ENCODE results near the gene WWOX. TPM values are rescaled to one million over a fixed set of nuclear protein-coding genes. Genes with fewer than 3 reads are reported as not detected.

WWOX gene
- total and polyA plus RNA-seq, 2 of the 8 experiments (the other 6 are each of a cell fraction or from before 2014, with no cell fraction given): 5.4 to 16.7 TPM

DNA sequence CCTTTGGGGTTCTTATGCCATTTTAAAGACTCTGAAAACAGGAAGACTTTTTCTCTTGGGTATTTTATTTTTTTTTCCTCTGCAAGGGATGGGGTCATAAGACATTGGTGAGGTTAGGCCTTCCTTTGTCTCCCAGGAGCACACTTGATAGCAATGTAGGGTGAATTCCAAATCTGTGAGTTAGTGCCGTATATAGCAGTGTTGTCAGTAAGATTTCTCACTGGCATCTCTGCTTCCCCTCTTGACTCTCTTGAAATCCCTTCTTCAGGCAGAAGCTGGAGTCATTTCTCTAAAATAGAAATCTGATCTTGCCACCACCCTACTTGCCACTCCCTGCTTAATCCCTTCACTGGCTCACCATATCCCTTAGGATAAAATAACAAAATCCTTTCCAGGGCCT, 529.7 kb downstream of the WWOX start:
- Histone ChIP-seq H2AFZ (ENCODE audit: low read length) (no peak overlapping the region), H3K23ac (ENCODE audit: insufficient read length) (no peak overlapping the region), H3K36me3 (ENCODE audit: control insufficient read depth in 2 of 4, insufficient read depth in 4 of 4, low read length in 3 of 4) (no peaks in the 10 kb centered on the region), H2BK12ac (ENCODE audit: low read depth, low read length) (no peak overlapping the region), H2BK120ac (replicated peaks; ENCODE audit: low read depth, low read length) (no peak overlapping the region), H3K4me3 (ENCODE audit: extremely low read depth in 1 of 4, insufficient read depth in 2 of 4, low read depth in 3 of 4, low read length in 4 of 4) (no peak overlapping the region), H4K8ac (ENCODE audit: extremely low read depth, insufficient read depth, low read length) (no peak overlapping the region), H3K79me2 (ENCODE audit: control insufficient read depth in 1 of 2, insufficient read depth in 2 of 2, low read length in 2 of 2) (no peaks in the 10 kb centered on the region), H2BK5ac (ENCODE audit: low read depth, low read length) (no peak overlapping the region), H3K4ac (replicated peaks; ENCODE audit: insufficient read length, low read depth, low read length) (no peak overlapping the region), H3K9me3 (ENCODE audit: insufficient read depth in 2 of 2, low read depth in 1 of 2, low read length in 1 of 2) (peaks cover 14 to 16% of the 10 kb centered on the region in 2 experiments), H3K27me3 (replicated peaks in 1 of 4; ENCODE audit: control insufficient read depth in 3 of 4, extremely low read depth in 1 of 4, insufficient read depth in 3 of 4, low read length in 3 of 4) (no peaks in the 10 kb centered on the region), H3K23me2 (ENCODE audit: low read depth, low read length) (no peaks in the 10 kb centered on the region), H2BK15ac (ENCODE audit: low read length) (no peak overlapping the region), H4K5ac (ENCODE audit: insufficient read length, low read depth, low read length) (no peak overlapping the region), H3K4me2 (ENCODE audit: insufficient read depth in 1 of 2, low read depth in 2 of 2, low read length in 2 of 2) (no peak overlapping the region), H3K27ac (ENCODE audit: low read depth, low read length) (no peak overlapping the region), H3K9ac (replicated peaks in 1 of 4; ENCODE audit: extremely low read depth in 1 of 4, low read depth in 3 of 4, low read length in 3 of 4) (no peak overlapping the region), H4K91ac (replicated peaks; ENCODE audit: insufficient read length, low read length) (no peak overlapping the region), H3K79me1 (ENCODE audit: low read depth, low read length) (no peaks in the 10 kb centered on the region), H3K14ac (ENCODE audit: insufficient read length) (no peak overlapping the region), H4K20me1 (replicated peaks in 1 of 2; ENCODE audit: control insufficient read depth in 1 of 2, insufficient read depth in 2 of 2, low read length in 2 of 2) (no peaks in the 10 kb centered on the region), H3K56ac (replicated peaks; ENCODE audit: insufficient read length, low read depth, low read length) (no peak overlapping the region), H3K18ac (ENCODE audit: extremely low read depth, low read length) (no peak overlapping the region), H2AK5ac (ENCODE audit: low read depth, low read length) (no peak overlapping the region), H2BK20ac (ENCODE audit: low read length) (no peak overlapping the region), H3K4me1 (replicated peaks in 1 of 4; ENCODE audit: control insufficient read depth in 3 of 4, insufficient read depth in 4 of 4, low read length in 3 of 4) (no peaks in the 10 kb centered on the region)
- 0% methylated on average over 1 of the region's 1 CpG; no CpG with 5 or more reads in 1 of the 2 experiments for WGBS, 2 experiments (ENCODE audit: extremely low coverage in 1 of 2, insufficient coverage in 1 of 2, insufficient read length in 1 of 2, insufficient replicate concordance in 2 of 2, low coverage in 1 of 2, low lambda C conversion rate in 2 of 2, missing lambda C conversion rate in 1 of 2)
- ChIA-PET POLR2A (ENCODE audit: partially characterized antibody) (no interaction called here), CTCF (ENCODE audit: partially characterized antibody) (no interaction called here)
- no peak for DNase-seq (ENCODE audit: low read depth in 1 of 2, low spot score in 2 of 2)
- FAIRE-seq: no peak
- TF ChIP-seq EGR1 (IDR thresholded peaks at IDR 0.05; ENCODE audit: borderline replicate concordance, low read depth, low read length): no peak
- no peak for TF ChIP-seq CEBPB (IDR thresholded peaks at IDR 0.05; ENCODE audit: low read depth, low read length)
- no peak for TF ChIP-seq SUZ12 (IDR thresholded peaks at IDR 0.05; ENCODE audit: low read length)
- no peak for TF ChIP-seq MAFK (IDR thresholded peaks at IDR 0.05; ENCODE audit: low read depth, low read length)
- no peak for TF ChIP-seq CBX8 (IDR thresholded peaks at IDR 0.05; ENCODE audit: borderline replicate concordance, low read depth, low read length)
- TF ChIP-seq EZH2 (IDR thresholded peaks at IDR 0.05; ENCODE audit: low read depth, low read length, severe bottlenecking): no peak
- no peak for TF ChIP-seq KDM5A (IDR thresholded peaks at IDR 0.05; ENCODE audit: low read length)
- no peak for TF ChIP-seq POLR2A (IDR thresholded peaks at IDR 0.05; ENCODE audit: control extremely low read depth in 1 of 2, low read depth in 2 of 2, low read length in 2 of 2)
- TF ChIP-seq CHD1 (IDR thresholded peaks at IDR 0.05; ENCODE audit: low read depth, low read length): no peak
- TF ChIP-seq CREB1 (IDR thresholded peaks at IDR 0.05): no peak
- no peak for TF ChIP-seq TCF12 (IDR thresholded peaks at IDR 0.05; ENCODE audit: low read depth, low read length)
- TF ChIP-seq SAP30 (IDR thresholded peaks at IDR 0.05; ENCODE audit: insufficient read depth, insufficient replicate concordance, low read length): no peak
- no peak for TF ChIP-seq RBBP5 (IDR thresholded peaks at IDR 0.05; ENCODE audit: borderline replicate concordance, low read depth, low read length)
- TF ChIP-seq, protein P1, sequence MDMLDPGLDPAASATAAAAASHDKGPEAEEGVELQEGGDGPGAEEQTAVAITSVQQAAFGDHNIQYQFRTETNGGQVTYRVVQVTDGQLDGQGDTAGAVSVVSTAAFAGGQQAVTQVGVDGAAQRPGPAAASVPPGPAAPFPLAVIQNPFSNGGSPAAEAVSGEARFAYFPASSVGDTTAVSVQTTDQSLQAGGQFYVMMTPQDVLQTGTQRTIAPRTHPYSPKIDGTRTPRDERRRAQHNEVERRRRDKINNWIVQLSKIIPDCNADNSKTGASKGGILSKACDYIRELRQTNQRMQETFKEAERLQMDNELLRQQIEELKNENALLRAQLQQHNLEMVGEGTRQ (IDR thresholded peaks at IDR 0.05; ENCODE audit: low read length): no peak
- TF ChIP-seq RXRA (IDR thresholded peaks at IDR 0.05; ENCODE audit: insufficient read depth, low read depth, low read length): no peak

Measured in H1 (cell line).